MCF 10A (cell line): ENCODE measurements around the gene BLOC1S2. TPM values are rescaled to one million over a fixed set of nuclear protein-coding genes. Genes with fewer than 3 reads are reported as not detected.
"Not testable (repeated sequence)": the region's sequence is repeated elsewhere in the genome, so short reads cannot be mapped to it uniquely, and the experiment has no call there.

Experiments used
- BruUV-seq: library from RNA; stranded (reverse); fragments of 400-500 nt; replicated peaks from 2 replicates; lab custom pipeline; 2021; lab: Mats Ljungman, UMichigan
- CTCF ChIA-PET: fragments of 300-600 bp; sonication (Branson Sonifier 250); formaldehyde crosslinking; extraction: SDS; loops from one replicate; lab custom pipeline; 2021; ENCODE audit warnings: antibody characterized with exemption, inconsistent platforms; lab: Yijun Ruan, JAX
- POLR2A ChIA-PET: fragments of 300-600, 350-650 bp; sonication (Branson Sonifier 250); formaldehyde crosslinking; extraction: SDS; loops from one replicate; lab custom pipeline; 2020; ENCODE audit warnings: antibody characterized with exemption, inconsistent platforms; lab: Yijun Ruan, JAX
- DNase-seq: peaks from one replicate; pipeline ENCODE4 v3.0.0-alpha.2; 2018; ENCODE audit not compliant: unreplicated experiment
- H3K27ac Mint-ChIP-seq: one replicate; pipeline ENCODE4 v1.8.0; 2022; ENCODE audit warnings: mild to moderate bottlenecking, low read depth, mixed read lengths; ENCODE audit not compliant: unreplicated experiment
- H3K27me3 Mint-ChIP-seq: one replicate; pipeline ENCODE4 v1.8.0; 2022; ENCODE audit warnings: mixed read lengths; ENCODE audit not compliant: insufficient read depth, unreplicated experiment
- H3K36me3 Mint-ChIP-seq: one replicate; pipeline ENCODE4 v1.8.0; 2022; ENCODE audit warnings: mild to moderate bottlenecking, moderate library complexity, mixed read lengths; ENCODE audit not compliant: insufficient read depth, unreplicated experiment
- H3K4me1 Mint-ChIP-seq: one replicate; pipeline ENCODE4 v1.8.0; 2022; ENCODE audit warnings: mixed read lengths; ENCODE audit not compliant: insufficient read depth, unreplicated experiment
- H3K4me3 Mint-ChIP-seq: one replicate; pipeline ENCODE4 v1.8.0; 2022; ENCODE audit warnings: mild to moderate bottlenecking, moderate library complexity, mixed read lengths; ENCODE audit not compliant: unreplicated experiment
- H3K9me3 Mint-ChIP-seq: one replicate; pipeline ENCODE4 v1.8.0; 2022; ENCODE audit warnings: mixed read lengths; ENCODE audit not compliant: unreplicated experiment
- intact Hi-C: fragments of 100-400 bp; cut with micrococcal nuclease; formaldehyde crosslinking; loops from 2 replicates; pipeline ENCODE4 v1.14.1; 2022
- total RNA-seq: library from RNA; stranded (reverse); gene quantifications from 2 replicates; pipeline ENCODE4 v1.2.3, GENCODE V29; 2022
- TF ChIP-seq, protein P1 (sequence below): fragments of 200-600 bp; IDR thresholded peaks from one replicate; pipeline ENCODE4 v1.8.0; 2022; ENCODE audit warnings: antibody characterized with exemption, mild to moderate bottlenecking; ENCODE audit not compliant: unreplicated experiment

The BLOC1S2 gene
- total RNA-seq, 1 experiment from 2014 or later, result 98.4 TPM

DNA sequence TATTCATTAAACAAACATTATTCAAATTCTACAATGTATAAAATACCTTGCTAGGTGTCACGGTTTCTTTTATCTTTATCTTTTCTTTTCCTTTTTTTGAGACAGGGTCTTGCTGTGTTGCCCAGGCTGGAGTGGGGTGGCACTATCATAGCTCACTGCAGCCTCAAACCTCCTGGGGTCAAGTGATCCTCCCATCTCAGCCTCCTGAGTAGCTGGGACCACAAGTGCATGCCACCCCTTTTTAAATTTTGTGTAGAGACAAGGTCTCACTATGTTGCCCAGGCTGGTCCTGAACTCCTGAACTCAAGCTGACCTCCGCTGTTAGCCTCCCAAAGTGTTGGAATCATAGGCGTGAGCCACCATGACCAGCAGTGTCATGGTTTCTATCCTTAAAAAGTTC is 17.9 kb upstream of the BLOC1S2 start:
- CTCF ChIA-PET, result interaction anchor here (0.6 to 1.5 kb wide), 13 partner anchors 10 to 574 kb away, joined by 3 to 8 read pairs (median 5); no protein-coding TSS in a partner anchor
- Mint-ChIP-seq H3K4me1 (no peaks in the 10 kb centered on the region), H3K27ac (no peak overlapping the region), H3K9me3 (no peaks in the 10 kb centered on the region), H3K36me3 (no peaks in the 10 kb centered on the region), H3K4me3 (no peak overlapping the region), H3K27me3 (peaks cover 31% of the 10 kb centered on the region)
- no TSS peak for BruUV-seq
- intact Hi-C loops, result no loop called here
- POLR2A ChIA-PET, result no interaction called here
- DNase-seq, result no peak
- TF ChIP-seq, protein P1, sequence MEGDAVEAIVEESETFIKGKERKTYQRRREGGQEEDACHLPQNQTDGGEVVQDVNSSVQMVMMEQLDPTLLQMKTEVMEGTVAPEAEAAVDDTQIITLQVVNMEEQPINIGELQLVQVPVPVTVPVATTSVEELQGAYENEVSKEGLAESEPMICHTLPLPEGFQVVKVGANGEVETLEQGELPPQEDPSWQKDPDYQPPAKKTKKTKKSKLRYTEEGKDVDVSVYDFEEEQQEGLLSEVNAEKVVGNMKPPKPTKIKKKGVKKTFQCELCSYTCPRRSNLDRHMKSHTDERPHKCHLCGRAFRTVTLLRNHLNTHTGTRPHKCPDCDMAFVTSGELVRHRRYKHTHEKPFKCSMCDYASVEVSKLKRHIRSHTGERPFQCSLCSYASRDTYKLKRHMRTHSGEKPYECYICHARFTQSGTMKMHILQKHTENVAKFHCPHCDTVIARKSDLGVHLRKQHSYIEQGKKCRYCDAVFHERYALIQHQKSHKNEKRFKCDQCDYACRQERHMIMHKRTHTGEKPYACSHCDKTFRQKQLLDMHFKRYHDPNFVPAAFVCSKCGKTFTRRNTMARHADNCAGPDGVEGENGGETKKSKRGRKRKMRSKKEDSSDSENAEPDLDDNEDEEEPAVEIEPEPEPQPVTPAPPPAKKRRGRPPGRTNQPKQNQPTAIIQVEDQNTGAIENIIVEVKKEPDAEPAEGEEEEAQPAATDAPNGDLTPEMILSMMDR, result no peak

DNA sequence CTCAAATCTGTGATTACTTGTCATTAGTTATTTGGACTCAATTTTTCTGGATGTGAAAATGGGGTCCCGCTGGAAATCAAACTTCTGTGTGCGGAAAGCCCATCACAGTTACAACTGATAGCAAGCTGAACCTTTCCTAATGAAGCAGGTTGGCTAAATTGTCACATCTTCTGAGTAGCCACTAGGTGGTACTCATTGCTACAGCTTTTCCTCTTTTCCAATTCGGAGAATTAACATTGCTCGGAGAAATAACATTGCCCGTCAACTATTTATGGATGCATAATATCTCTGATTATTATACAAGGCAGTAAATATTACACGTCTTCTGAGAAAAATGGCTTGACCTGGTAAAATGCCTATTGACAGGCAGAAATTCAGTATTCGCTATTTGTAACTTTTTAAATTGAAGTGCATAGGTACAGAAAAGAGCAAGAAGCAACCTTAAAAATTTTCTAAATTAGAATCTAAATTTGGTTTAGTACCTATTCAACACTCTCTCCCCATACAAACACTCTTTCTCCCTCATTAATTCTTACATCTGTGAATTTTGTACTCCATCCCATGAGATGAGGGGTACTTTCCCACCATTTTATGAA is 17.3 kb upstream of the BLOC1S2 start:
- ChIA-PET CTCF (interaction anchor here (0.6 to 1.5 kb wide), 11 partner anchors 9 to 424 kb away, joined by 3 to 8 read pairs (median 4); no protein-coding TSS in a partner anchor), POLR2A (no interaction called here)
- DNase-seq, result peak; percentile 14
- Mint-ChIP-seq H3K36me3 (no peaks in the 10 kb centered on the region), H3K27ac (no peak overlapping the region), H3K27me3 (peaks cover 31% of the 10 kb centered on the region), H3K4me3 (no peak overlapping the region), H3K9me3 (no peaks in the 10 kb centered on the region), H3K4me1 (no peaks in the 10 kb centered on the region)
- TF ChIP-seq, protein P1, result peak; percentile 49
- no TSS peak for BruUV-seq
- intact Hi-C loops, result loop anchor here (1.0 kb wide), 4 partner anchors 34 to 204 kb away; no protein-coding TSS in a partner anchor

DNA sequence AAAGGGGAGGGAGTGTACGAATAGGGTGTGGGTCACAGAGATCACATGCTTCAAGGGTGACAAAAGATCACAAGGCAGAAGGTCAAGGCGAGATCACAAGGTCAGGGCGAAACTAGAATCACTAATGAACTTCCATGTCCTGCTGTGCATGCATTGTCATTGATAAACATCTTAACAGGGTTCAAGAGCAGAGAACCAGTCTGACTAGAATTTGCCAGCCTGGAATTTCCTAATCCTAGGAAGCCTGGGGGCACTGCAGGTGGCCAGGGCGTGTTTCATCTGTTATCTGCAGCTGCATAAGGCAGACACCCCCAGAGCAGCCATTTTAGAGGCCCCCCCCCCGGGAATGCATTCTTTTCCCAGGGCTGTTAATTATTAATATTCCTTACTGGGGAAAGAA is 14.6 kb upstream of the BLOC1S2 start:
- H3K4me1 Mint-ChIP-seq, CTCF ChIA-PET, POLR2A ChIA-PET, H3K27ac Mint-ChIP-seq, DNase-seq, H3K4me3 Mint-ChIP-seq, H3K36me3 Mint-ChIP-seq, BruUV-seq, intact Hi-C loops, H3K9me3 Mint-ChIP-seq: not testable (repeated sequence)
- peaks cover 44% of the 10 kb centered on the region for H3K27me3 Mint-ChIP-seq

DNA sequence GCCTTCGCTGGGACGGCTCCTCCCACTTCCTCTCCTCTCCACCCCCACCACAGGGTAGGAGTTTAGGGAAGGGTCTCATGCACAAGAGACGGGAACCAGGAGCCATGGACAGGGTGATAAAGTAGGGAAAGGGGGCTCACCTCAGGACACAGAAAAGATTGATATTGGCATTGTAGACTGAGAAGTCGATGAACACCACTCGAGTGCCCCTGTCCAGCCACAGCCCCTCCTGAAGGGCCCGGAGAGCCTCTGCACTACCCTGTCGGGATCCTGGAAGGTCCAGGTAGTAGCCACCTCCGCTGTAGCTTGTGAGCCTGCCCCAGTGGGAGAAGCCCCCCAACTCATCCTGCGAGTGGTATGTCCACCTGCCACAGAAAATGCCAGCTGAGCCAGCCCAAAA is 10.8 kb upstream of the BLOC1S2 start:
- H3K4me3 Mint-ChIP-seq, result no peak overlapping the region
- H3K4me1 Mint-ChIP-seq, result peaks cover 10% of the 10 kb centered on the region
- no peak for DNase-seq
- ChIA-PET CTCF (interaction anchor here (0.6 to 2.1 kb wide), 5 partner anchors 42 to 221 kb away, joined by 3 to 9 read pairs (median 5); no protein-coding TSS in a partner anchor), POLR2A (interaction anchor here (1.4 kb wide), 1 partner anchor 10 kb away, joined by 5 read pairs; no protein-coding TSS in a partner anchor)
- H3K36me3 Mint-ChIP-seq, result no peaks in the 10 kb centered on the region
- TF ChIP-seq, protein P1, result no peak
- no TSS peak for BruUV-seq
- no peak overlapping the region for H3K27ac Mint-ChIP-seq
- intact Hi-C loops, result no loop called here
- peaks cover 42% of the 10 kb centered on the region for H3K27me3 Mint-ChIP-seq
- no peaks in the 10 kb centered on the region for H3K9me3 Mint-ChIP-seq
